ENCODE data around the gene NFIC.

NFIC gene

DNA sequence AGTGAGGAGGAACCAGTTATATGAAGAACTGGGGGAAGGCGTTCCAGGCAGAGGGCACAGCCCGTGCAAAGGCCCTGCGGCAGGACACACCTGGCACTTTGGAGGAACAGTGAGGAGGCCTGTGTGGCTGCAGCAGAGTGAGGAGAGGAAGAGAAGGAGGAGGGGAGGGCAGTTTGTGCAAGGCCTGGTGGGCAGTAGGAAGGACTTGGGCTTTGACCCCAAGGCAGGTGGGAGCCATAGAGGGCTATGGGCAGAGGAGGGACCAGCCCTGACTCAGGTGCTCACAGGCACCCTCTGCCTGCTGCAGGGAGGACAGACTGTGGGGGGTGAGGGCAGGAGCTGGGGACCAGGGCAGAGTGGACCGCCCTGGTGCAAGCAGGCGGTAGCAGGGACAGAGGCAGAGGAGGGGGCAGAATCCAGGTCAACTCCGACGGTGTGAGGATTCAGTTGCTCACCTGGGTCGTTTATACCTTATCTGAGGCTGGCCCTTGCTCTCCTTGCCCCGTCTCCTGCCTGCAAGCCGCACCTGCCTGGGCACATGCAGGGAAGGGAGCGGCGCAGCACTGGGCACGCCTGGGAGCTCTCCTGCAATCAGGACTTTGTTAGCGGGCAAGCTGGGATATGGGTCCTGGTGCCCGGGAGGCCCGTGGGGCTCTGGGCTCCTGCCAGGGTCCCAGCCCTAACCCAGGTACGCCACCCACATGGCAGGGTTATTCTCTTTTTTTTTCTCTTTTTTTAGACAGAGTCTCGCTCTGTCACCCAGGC is 34.8 kb downstream of the NFIC start:
- H3K9me3 ChIP-seq (ENCODE audit: control insufficient read depth, insufficient read depth, low read length): no peaks in the 10 kb centered on the region
- H3K36me3 ChIP-seq (ENCODE audit: control insufficient read depth, insufficient read depth, low read length): no peaks in the 10 kb centered on the region
- H3K9ac ChIP-seq (ENCODE audit: low read depth, low read length): no peak overlapping the region
- peaks cover 7% of the 10 kb centered on the region for H3K27me3 ChIP-seq (ENCODE audit: control insufficient read depth, insufficient read depth, low read length)
- no peak overlapping the region for H3K4me3 ChIP-seq (ENCODE audit: low read depth, low read length)
- peaks cover 3% of the 10 kb centered on the region for H3K4me1 ChIP-seq (ENCODE audit: control insufficient read depth, insufficient read depth, low read length)

DNA sequence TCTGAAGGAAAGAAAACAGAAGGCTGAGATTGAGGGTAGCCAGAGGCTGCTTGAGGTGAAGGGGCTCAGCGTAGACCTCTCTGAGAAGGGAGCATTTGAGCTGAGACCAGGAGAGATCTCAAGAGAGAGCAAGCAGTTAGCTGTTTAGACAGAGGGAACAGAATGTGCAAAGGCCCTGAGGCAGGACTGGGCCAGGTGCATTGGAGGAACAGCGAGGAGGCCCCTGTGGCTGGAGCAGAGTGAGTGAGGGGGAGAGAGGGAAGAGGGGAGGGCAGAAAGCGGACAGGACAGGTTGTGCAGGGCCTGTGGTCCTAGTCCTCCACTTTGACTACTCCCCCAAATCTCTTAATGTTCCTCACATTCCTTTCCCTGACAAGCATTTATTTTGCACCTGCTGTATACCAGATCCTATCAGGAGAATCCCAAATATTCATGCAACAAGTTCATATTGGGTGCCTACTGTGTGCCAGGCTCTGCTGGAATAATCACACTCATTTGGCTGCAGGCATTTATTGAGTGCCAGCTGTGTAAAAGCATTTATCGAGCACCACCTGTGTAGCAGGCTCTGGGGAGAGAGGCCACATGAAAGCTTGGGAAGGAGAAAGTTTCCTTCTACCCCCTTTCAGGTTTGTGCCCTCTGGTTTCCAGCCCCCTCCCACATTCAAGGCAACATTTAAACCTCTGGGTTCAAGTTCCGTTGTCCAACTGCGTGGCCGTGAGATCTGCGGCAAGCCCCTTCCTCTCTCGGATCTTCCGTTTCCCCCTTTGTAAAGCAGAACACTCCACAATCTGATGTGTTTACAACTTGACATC is 36.5 kb downstream of the NFIC start:
- H3K4me3 ChIP-seq (ENCODE audit: low read depth, low read length): no peak overlapping the region
- H3K9ac ChIP-seq (ENCODE audit: low read depth, low read length): no peak overlapping the region
- H3K9me3 ChIP-seq (ENCODE audit: control insufficient read depth, insufficient read depth, low read length): no peaks in the 10 kb centered on the region
- H3K4me1 ChIP-seq (ENCODE audit: control insufficient read depth, insufficient read depth, low read length): no peaks in the 10 kb centered on the region
- H3K27me3 ChIP-seq (ENCODE audit: control insufficient read depth, insufficient read depth, low read length): peaks cover 5% of the 10 kb centered on the region
- no peaks in the 10 kb centered on the region for H3K36me3 ChIP-seq (ENCODE audit: control insufficient read depth, insufficient read depth, low read length)

GRCh38 chr19:3403489-3404323 is 37.3 kb downstream of the NFIC start:
- Histone ChIP-seq H3K4me3 (ENCODE audit: low read depth, low read length) (no peak overlapping the region), H3K4me1 (ENCODE audit: control insufficient read depth, insufficient read depth, low read length) (no peaks in the 10 kb centered on the region), H3K36me3 (ENCODE audit: control insufficient read depth, insufficient read depth, low read length) (no peaks in the 10 kb centered on the region), H3K27me3 (ENCODE audit: control insufficient read depth, insufficient read depth, low read length) (no peaks in the 10 kb centered on the region), H3K9ac (ENCODE audit: low read depth, low read length) (no peak overlapping the region), H3K9me3 (ENCODE audit: control insufficient read depth, insufficient read depth, low read length) (no peaks in the 10 kb centered on the region)

DNA sequence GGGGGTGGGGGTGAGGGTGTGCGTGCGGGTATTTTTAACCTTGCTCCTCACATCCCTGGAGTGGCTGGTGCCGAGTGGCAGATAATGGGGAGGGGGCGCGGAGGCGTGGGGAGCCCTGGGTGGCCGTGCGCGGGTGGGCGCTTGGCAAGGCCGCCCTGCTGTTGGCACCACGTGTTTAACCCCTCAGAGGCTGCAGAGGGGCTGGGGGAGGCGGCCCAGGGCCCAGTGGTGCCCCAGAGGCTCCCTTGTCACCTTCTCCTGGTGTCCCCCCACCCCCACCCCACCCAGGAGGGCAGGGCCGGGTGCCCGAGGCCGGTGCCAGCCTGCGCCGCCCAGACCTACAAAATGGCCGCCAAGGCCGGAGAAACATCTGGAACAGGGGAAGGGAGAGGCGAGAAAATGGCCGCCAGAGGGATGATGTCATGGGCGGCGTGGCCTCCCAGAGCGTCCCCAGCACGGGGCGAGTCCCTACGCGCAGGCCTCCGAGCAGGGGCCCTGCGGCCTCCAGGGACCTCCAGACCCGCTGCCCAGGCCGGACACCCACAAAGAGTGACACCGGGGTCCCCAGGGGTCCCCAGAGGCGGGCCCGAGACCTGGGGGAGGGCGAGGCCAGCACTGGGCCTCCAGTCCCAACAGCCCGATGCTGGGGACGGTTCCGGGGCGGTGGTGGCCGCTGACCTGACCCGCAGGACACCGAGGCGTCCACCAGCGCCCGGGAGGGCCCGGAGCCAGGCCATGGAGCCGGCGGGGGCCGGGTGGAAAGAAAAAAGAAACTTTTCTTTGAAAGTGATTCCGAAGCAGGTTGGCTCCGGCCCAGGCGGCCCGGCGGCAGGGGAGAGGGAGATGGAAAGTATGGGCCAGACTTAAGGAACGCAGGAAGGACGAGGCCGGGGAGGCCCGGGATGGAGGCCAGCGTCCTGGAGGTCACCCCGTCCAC is 38.2 kb downstream of the NFIC start:
- Histone ChIP-seq H3K9ac (ENCODE audit: low read depth, low read length) (no peak overlapping the region), H3K4me3 (ENCODE audit: low read depth, low read length) (no peak overlapping the region), H3K4me1 (ENCODE audit: control insufficient read depth, insufficient read depth, low read length) (no peaks in the 10 kb centered on the region), H3K9me3 (ENCODE audit: control insufficient read depth, insufficient read depth, low read length) (no peaks in the 10 kb centered on the region), H3K36me3 (ENCODE audit: control insufficient read depth, insufficient read depth, low read length) (no peaks in the 10 kb centered on the region), H3K27me3 (ENCODE audit: control insufficient read depth, insufficient read depth, low read length) (no peaks in the 10 kb centered on the region)

DNA sequence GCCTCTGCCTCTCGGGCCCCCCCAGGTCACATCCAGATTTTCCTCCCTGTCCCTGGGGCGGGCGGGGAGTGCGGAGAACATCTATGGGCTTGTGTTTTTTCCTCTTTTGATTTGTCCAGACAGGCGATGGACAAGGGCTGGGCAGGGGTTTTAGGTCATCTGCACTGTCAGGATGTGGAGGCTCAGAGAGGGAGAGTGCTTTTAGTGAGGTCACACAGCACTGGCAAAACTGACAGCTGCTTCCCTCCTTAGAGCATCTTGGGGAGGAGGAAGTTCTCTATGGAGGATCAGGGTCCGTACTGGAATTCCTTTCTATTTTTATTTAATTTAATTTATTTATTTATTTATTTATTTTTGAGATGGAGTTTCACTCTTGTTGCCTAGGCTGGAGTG is 38.9 kb downstream of the NFIC start:
- no peaks in the 10 kb centered on the region for H3K4me1 ChIP-seq (ENCODE audit: control insufficient read depth, insufficient read depth, low read length)
- no peaks in the 10 kb centered on the region for H3K9me3 ChIP-seq (ENCODE audit: control insufficient read depth, insufficient read depth, low read length)
- H3K9ac ChIP-seq (ENCODE audit: low read depth, low read length): no peak overlapping the region
- H3K27me3 ChIP-seq (ENCODE audit: control insufficient read depth, insufficient read depth, low read length): no peaks in the 10 kb centered on the region
- no peak overlapping the region for H3K4me3 ChIP-seq (ENCODE audit: low read depth, low read length)
- H3K36me3 ChIP-seq (ENCODE audit: control insufficient read depth, insufficient read depth, low read length): no peaks in the 10 kb centered on the region

DNA sequence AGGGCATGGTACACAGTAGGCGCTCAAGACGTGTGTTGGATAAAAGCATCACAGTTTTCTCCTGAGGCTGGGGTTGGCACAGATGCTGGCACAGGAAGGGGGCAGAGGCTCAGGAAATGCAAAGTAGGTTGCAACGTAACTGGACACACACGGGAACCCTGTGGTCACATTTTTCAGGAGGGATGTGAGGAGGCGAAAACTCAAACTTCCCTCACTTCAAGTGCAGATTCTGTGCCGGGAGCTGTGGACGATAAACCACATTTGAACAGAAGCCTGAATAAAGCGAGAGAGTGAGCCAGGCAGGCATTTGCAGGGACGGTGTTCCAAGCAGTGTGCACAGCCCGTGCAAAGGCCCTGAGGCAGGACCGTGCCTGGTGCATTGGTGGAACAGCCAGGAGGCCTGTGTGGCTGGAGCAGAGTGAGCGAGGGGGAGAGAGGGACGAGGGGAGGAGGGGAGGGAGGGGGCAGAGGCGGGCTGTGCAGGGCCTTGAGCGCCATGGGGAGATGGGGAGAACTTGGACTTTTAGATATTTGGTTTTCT is 40.3 kb downstream of the NFIC start:
- Histone ChIP-seq H3K9me3 (ENCODE audit: control insufficient read depth, insufficient read depth, low read length) (no peaks in the 10 kb centered on the region), H3K4me1 (ENCODE audit: control insufficient read depth, insufficient read depth, low read length) (no peaks in the 10 kb centered on the region), H3K36me3 (ENCODE audit: control insufficient read depth, insufficient read depth, low read length) (no peaks in the 10 kb centered on the region), H3K9ac (ENCODE audit: low read depth, low read length) (no peak overlapping the region), H3K27me3 (ENCODE audit: control insufficient read depth, insufficient read depth, low read length) (no peaks in the 10 kb centered on the region), H3K4me3 (ENCODE audit: low read depth, low read length) (no peak overlapping the region)

GRCh38 chr19:3407556-3408516 is 41.5 kb downstream of the NFIC start:
- Histone ChIP-seq H3K4me1 (ENCODE audit: control insufficient read depth, insufficient read depth, low read length) (no peaks in the 10 kb centered on the region), H3K36me3 (ENCODE audit: control insufficient read depth, insufficient read depth, low read length) (no peaks in the 10 kb centered on the region), H3K4me3 (ENCODE audit: low read depth, low read length) (no peak overlapping the region), H3K9ac (ENCODE audit: low read depth, low read length) (no peak overlapping the region), H3K9me3 (ENCODE audit: control insufficient read depth, insufficient read depth, low read length) (no peaks in the 10 kb centered on the region), H3K27me3 (ENCODE audit: control insufficient read depth, insufficient read depth, low read length) (no peaks in the 10 kb centered on the region)

DNA sequence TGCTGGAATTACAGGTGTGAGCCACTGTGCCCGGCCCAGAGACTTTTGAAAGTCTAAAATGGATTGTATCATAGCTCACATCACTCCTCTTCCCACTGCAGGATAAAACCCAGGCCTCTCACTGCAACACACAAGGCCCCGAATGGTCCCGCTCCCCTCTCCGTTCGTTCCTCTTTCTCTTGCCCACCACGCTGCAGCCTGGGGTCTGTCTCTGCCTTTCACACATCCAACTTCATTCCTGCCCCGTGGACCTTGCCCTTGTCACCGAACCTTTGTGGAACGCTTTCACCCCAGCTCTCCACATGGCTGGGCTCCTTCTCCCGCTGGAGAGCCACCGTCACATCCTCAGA is 42.6 kb downstream of the NFIC start:
- Histone ChIP-seq H3K4me3 (ENCODE audit: low read depth, low read length) (no peak overlapping the region), H3K9me3 (ENCODE audit: control insufficient read depth, insufficient read depth, low read length) (no peaks in the 10 kb centered on the region), H3K4me1 (ENCODE audit: control insufficient read depth, insufficient read depth, low read length) (no peaks in the 10 kb centered on the region), H3K36me3 (ENCODE audit: control insufficient read depth, insufficient read depth, low read length) (no peaks in the 10 kb centered on the region), H3K27me3 (ENCODE audit: control insufficient read depth, insufficient read depth, low read length) (no peaks in the 10 kb centered on the region), H3K9ac (ENCODE audit: low read depth, low read length) (no peak overlapping the region)

- H3K4me1 ChIP-seq (ENCODE audit: control insufficient read depth, insufficient read depth, low read length): no peaks in the 10 kb centered on the region
- H3K27me3 ChIP-seq (ENCODE audit: control insufficient read depth, insufficient read depth, low read length): no peaks in the 10 kb centered on the region
Measured at GRCh38 chr19:3409346-3410064, 43.1 kb downstream of the NFIC start.

DNA sequence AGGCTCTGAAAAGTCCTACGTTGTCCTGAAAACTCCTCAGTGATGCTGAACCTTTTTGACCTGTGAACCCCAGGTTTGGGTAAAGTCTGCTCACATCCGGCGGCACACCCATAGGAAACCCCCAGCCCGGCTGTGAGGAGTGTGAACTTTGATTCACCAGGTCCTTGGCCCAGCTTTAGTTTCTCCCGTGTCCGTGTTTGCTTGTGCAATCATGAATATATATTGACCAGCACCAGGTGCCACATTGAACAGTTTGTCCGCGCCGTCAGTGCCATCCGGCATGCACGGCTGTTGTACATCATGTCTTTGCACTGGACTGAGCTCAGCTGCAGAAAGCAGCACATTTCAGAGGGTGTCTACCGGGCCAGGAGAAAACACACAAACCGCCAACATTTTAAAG is 45.3 kb downstream of the NFIC start:
- Histone ChIP-seq H3K9ac (ENCODE audit: low read depth, low read length) (no peak overlapping the region), H3K4me1 (ENCODE audit: control insufficient read depth, insufficient read depth, low read length) (no peaks in the 10 kb centered on the region), H3K27me3 (ENCODE audit: control insufficient read depth, insufficient read depth, low read length) (no peaks in the 10 kb centered on the region), H3K9me3 (ENCODE audit: control insufficient read depth, insufficient read depth, low read length) (no peaks in the 10 kb centered on the region), H3K4me3 (ENCODE audit: low read depth, low read length) (no peak overlapping the region), H3K36me3 (ENCODE audit: control insufficient read depth, insufficient read depth, low read length) (no peaks in the 10 kb centered on the region)

More at GRCh38 chr19:3409346-3410064, 43.1 kb downstream of the NFIC start:
- H3K4me3 ChIP-seq (ENCODE audit: low read depth, low read length): no peak overlapping the region
- H3K9ac ChIP-seq (ENCODE audit: low read depth, low read length): no peak overlapping the region
- H3K36me3 ChIP-seq (ENCODE audit: control insufficient read depth, insufficient read depth, low read length): no peaks in the 10 kb centered on the region
- no peaks in the 10 kb centered on the region for H3K9me3 ChIP-seq (ENCODE audit: control insufficient read depth, insufficient read depth, low read length)

Data from iPS-15b (cell line).